Measurements from ENCODE around the gene SLC40A1. TPM values are rescaled to one million over a fixed set of nuclear protein-coding genes. Genes with fewer than 3 reads are reported as not detected.

Gene SLC40A1
- total RNA-seq, 1 donor from 2014 or later = 3.1 TPM

GRCh38 chr2:189514104-189514503 is 66.5 kb downstream of the SLC40A1 start:
- H3K9ac ChIP-seq (ENCODE audit: low read length) = no peak overlapping the region
- Mint-ChIP-seq H3K27ac (ENCODE audit: unreplicated experiment) (no peak overlapping the region), H3K4me1 (ENCODE audit: low read depth, unreplicated experiment) (peaks cover 3% of the 10 kb centered on the region), H3K4me3 (ENCODE audit: unreplicated experiment) (no peak overlapping the region), H3K27me3 (ENCODE audit: low read depth, unreplicated experiment) (peaks cover 9% of the 10 kb centered on the region), H3K9me3 (ENCODE audit: unreplicated experiment) (peaks cover 6% of the 10 kb centered on the region), H3K36me3 (ENCODE audit: low read depth, unreplicated experiment) (no peaks in the 10 kb centered on the region)
- TF ChIP-seq CTCF (IDR thresholded peaks at IDR 0.05; ENCODE audit: insufficient read depth, low read depth, low read length) (no peak), EZH2 (IDR thresholded peaks at IDR 0.05; ENCODE audit: insufficient read depth, low read length) (no peak)
- no peak overlapping the region for H2AFZ ChIP-seq (ENCODE audit: low read depth, low read length)
- DNase-seq (ENCODE audit: low read depth) = no peak
- H3K36me3 ChIP-seq (ENCODE audit: insufficient read depth, low read length) = no peaks in the 10 kb centered on the region
- no peak overlapping the region for H3K4me2 ChIP-seq (ENCODE audit: low read length)
- H3K27me3 ChIP-seq (ENCODE audit: insufficient read depth, low read length) = peaks cover 3% of the 10 kb centered on the region
- no peaks in the 10 kb centered on the region for H3K4me1 ChIP-seq (ENCODE audit: insufficient read depth, low read length)
- no peak for FAIRE-seq
- no peak overlapping the region for H3K4me3 ChIP-seq (ENCODE audit: insufficient read depth, low read depth, low read length)
- no peaks in the 10 kb centered on the region for H3K79me2 ChIP-seq (ENCODE audit: insufficient read depth, low read length)
- no peak overlapping the region for H3K27ac ChIP-seq (ENCODE audit: low read depth, low read length)
- H3K9me3 ChIP-seq (ENCODE audit: insufficient read depth, low read depth, low read length) = no peaks in the 10 kb centered on the region
- H4K20me1 ChIP-seq (ENCODE audit: insufficient read depth, low read length) = no peaks in the 10 kb centered on the region

DNA sequence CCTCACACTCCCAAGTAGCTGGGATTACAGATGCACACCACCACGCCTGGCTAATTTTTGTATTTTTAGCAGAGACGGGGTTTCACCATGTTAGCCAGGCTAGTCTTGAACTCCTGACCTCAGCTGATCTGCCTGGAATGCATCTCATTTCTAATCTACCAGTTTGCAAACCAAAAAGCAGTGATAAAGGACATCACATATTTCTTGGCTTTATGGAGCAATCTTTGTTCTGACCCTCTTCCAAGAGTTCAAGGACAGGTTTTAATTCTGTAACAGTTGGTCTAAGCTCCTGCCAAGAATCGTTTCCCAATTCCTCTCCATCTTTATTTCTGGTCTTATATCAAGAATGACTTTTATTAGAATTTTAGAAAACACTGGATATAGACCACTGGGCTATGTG is 67.7 kb downstream of the SLC40A1 start:
- DNase-seq (ENCODE audit: low read depth) (no peak), FAIRE-seq (no peak)
- Histone ChIP-seq H3K27ac (ENCODE audit: low read depth, low read length) (no peak overlapping the region), H3K9ac (ENCODE audit: low read length) (no peak overlapping the region), H2AFZ (ENCODE audit: low read depth, low read length) (no peak overlapping the region), H3K27me3 (ENCODE audit: insufficient read depth, low read length) (peaks cover 3% of the 10 kb centered on the region), H3K4me1 (ENCODE audit: insufficient read depth, low read length) (no peaks in the 10 kb centered on the region), H3K36me3 (ENCODE audit: insufficient read depth, low read length) (no peaks in the 10 kb centered on the region), H3K9me3 (ENCODE audit: insufficient read depth, low read depth, low read length) (no peaks in the 10 kb centered on the region), H3K79me2 (ENCODE audit: insufficient read depth, low read length) (no peaks in the 10 kb centered on the region), H3K4me2 (ENCODE audit: low read length) (no peak overlapping the region), H3K4me3 (ENCODE audit: insufficient read depth, low read depth, low read length) (no peak overlapping the region), H4K20me1 (ENCODE audit: insufficient read depth, low read length) (no peaks in the 10 kb centered on the region)
- peaks cover 9% of the 10 kb centered on the region for H3K9me3 Mint-ChIP-seq (ENCODE audit: unreplicated experiment)
- TF ChIP-seq CTCF (IDR thresholded peaks at IDR 0.05; ENCODE audit: insufficient read depth, low read depth, low read length) = no peak
- TF ChIP-seq EZH2 (IDR thresholded peaks at IDR 0.05; ENCODE audit: insufficient read depth, low read length) = no peak
- no peak overlapping the region for H3K27ac Mint-ChIP-seq (ENCODE audit: unreplicated experiment)
- peaks cover under 1% of the 10 kb centered on the region for H3K4me1 Mint-ChIP-seq (ENCODE audit: low read depth, unreplicated experiment)
- no peaks in the 10 kb centered on the region for H3K36me3 Mint-ChIP-seq (ENCODE audit: low read depth, unreplicated experiment)
- peaks cover 9% of the 10 kb centered on the region for H3K27me3 Mint-ChIP-seq (ENCODE audit: low read depth, unreplicated experiment)
- H3K4me3 Mint-ChIP-seq (ENCODE audit: unreplicated experiment) = no peak overlapping the region

GRCh38 chr2:189511960-189512319 is 68.6 kb downstream of the SLC40A1 start:
- no peak for FAIRE-seq

More at GRCh38 chr2:189511960-189512319, 68.6 kb downstream of the SLC40A1 start:
- DNase-seq (ENCODE audit: low read depth) = no peak
- Histone ChIP-seq H3K4me1 (ENCODE audit: insufficient read depth, low read length) (no peaks in the 10 kb centered on the region), H3K4me2 (ENCODE audit: low read length) (no peak overlapping the region), H3K79me2 (ENCODE audit: insufficient read depth, low read length) (no peaks in the 10 kb centered on the region), H2AFZ (ENCODE audit: low read depth, low read length) (no peak overlapping the region), H3K27ac (ENCODE audit: low read depth, low read length) (no peak overlapping the region), H3K9me3 (ENCODE audit: insufficient read depth, low read depth, low read length) (no peaks in the 10 kb centered on the region), H3K4me3 (ENCODE audit: insufficient read depth, low read depth, low read length) (no peak overlapping the region), H3K36me3 (ENCODE audit: insufficient read depth, low read length) (no peaks in the 10 kb centered on the region), H3K27me3 (ENCODE audit: insufficient read depth, low read length) (peaks cover 3% of the 10 kb centered on the region), H4K20me1 (ENCODE audit: insufficient read depth, low read length) (no peaks in the 10 kb centered on the region), H3K9ac (ENCODE audit: low read length) (no peak overlapping the region)
- H3K36me3 Mint-ChIP-seq (ENCODE audit: low read depth, unreplicated experiment) = no peaks in the 10 kb centered on the region
- TF ChIP-seq CTCF (IDR thresholded peaks at IDR 0.05; ENCODE audit: insufficient read depth, low read depth, low read length) (no peak), EZH2 (IDR thresholded peaks at IDR 0.05; ENCODE audit: insufficient read depth, low read length) (no peak)
- no peak overlapping the region for H3K27ac Mint-ChIP-seq (ENCODE audit: unreplicated experiment)
- no peaks in the 10 kb centered on the region for H3K4me1 Mint-ChIP-seq (ENCODE audit: low read depth, unreplicated experiment)
- peaks cover 9% of the 10 kb centered on the region for H3K27me3 Mint-ChIP-seq (ENCODE audit: low read depth, unreplicated experiment)
- H3K4me3 Mint-ChIP-seq (ENCODE audit: unreplicated experiment) = no peak overlapping the region
- H3K9me3 Mint-ChIP-seq (ENCODE audit: unreplicated experiment) = peaks cover 9% of the 10 kb centered on the region

Measured in astrocyte (in vitro differentiated cells and primary cell).